Activated CD8-positive, alpha-beta memory T cell treated with anti-CD3 and anti-CD28 coated beads, Interleukin-2, amount 10 ng/mL, durations not matched to agents 7 days and 5 days (primary cell): ENCODE data around the gene ARHGEF10L. TPM values are rescaled to one million over a fixed set of nuclear protein-coding genes. Genes with fewer than 3 reads are reported as not detected.

Experiments used
- ATAC-seq: fragments of 150-1000 bp; cut with Tn5 transposase; one replicate; pipeline ENCODE4 v1.10.0; 2021; ENCODE audit warnings: moderate library complexity
- CTCF ChIA-PET: fragments of 350-600 bp; sonication (Branson Sonifier 250); formaldehyde crosslinking; loops from one replicate; lab custom pipeline; 2021; ENCODE audit warnings: antibody characterized with exemption; lab: Charles Lee
- DNase-seq: peaks from one replicate; pipeline ENCODE4 v3.0.0-alpha.2; 2020
- H3K27ac Mint-ChIP-seq: one replicate; pipeline ENCODE4 v1.8.0; 2021; ENCODE audit warnings: mild to moderate bottlenecking, mixed read lengths
- H3K27me3 Mint-ChIP-seq: one replicate; pipeline ENCODE4 v1.8.0; 2021; ENCODE audit warnings: mixed read lengths
- H3K36me3 Mint-ChIP-seq: one replicate; pipeline ENCODE4 v1.8.0; 2021; ENCODE audit warnings: mild to moderate bottlenecking, mixed read lengths
- H3K4me1 Mint-ChIP-seq: one replicate; pipeline ENCODE4 v1.8.0; 2021; ENCODE audit warnings: mixed read lengths
- H3K4me3 Mint-ChIP-seq: one replicate; pipeline ENCODE4 v1.8.0; 2021; ENCODE audit warnings: mild to moderate bottlenecking, moderate library complexity, mixed read lengths
- H3K9me3 Mint-ChIP-seq: one replicate; pipeline ENCODE4 v1.8.0; 2022; ENCODE audit warnings: low read depth, mixed read lengths
- total RNA-seq, 2 experiments: library from RNA; stranded (reverse); gene quantifications; one replicate each; pipeline ENCODE4 v1.2.3, GENCODE V29; 2021

The ARHGEF10L gene
- total RNA-seq, 2 experiments from 2014 or later, result not detected

DNA sequence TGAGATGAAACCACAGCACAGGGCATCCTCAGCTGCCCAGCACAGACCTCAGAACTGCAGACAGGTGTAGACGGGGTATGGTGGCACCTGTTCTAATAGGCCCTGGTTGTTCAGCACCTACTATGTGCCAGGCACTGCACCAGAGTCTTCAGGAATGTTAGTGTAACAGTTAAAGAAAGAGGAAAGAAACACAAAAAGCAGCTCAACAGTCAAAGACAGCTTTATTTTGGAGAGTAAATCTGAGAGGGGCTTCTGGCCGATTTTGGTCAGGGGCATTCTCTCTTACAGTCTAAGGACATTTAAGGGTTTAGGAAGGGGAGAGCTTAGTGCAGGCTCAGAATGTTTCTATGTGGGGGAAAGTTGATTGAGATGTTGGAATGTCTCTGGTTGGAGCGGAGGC lies 170.5 kb downstream of the ARHGEF10L start:
- H3K27ac Mint-ChIP-seq, result no peak overlapping the region
- H3K27me3 Mint-ChIP-seq, result no peaks in the 10 kb centered on the region
- DNase-seq (no peak), ATAC-seq (no peak)
- H3K4me1 Mint-ChIP-seq, result no peaks in the 10 kb centered on the region
- no peaks in the 10 kb centered on the region for H3K9me3 Mint-ChIP-seq
- no peak overlapping the region for H3K4me3 Mint-ChIP-seq
- CTCF ChIA-PET, result no interaction called here
- H3K36me3 Mint-ChIP-seq, result no peaks in the 10 kb centered on the region

GRCh38 chr1:17710889-17711576 lies 171.5 kb downstream of the ARHGEF10L start:
- H3K27ac Mint-ChIP-seq, result no peak overlapping the region
- H3K4me1 Mint-ChIP-seq, result no peaks in the 10 kb centered on the region
- no peaks in the 10 kb centered on the region for H3K27me3 Mint-ChIP-seq
- no peaks in the 10 kb centered on the region for H3K36me3 Mint-ChIP-seq
- no peak overlapping the region for H3K4me3 Mint-ChIP-seq
- H3K9me3 Mint-ChIP-seq, result no peaks in the 10 kb centered on the region
- CTCF ChIA-PET, result no interaction called here
- no peak for DNase-seq
- no peak for ATAC-seq

DNA sequence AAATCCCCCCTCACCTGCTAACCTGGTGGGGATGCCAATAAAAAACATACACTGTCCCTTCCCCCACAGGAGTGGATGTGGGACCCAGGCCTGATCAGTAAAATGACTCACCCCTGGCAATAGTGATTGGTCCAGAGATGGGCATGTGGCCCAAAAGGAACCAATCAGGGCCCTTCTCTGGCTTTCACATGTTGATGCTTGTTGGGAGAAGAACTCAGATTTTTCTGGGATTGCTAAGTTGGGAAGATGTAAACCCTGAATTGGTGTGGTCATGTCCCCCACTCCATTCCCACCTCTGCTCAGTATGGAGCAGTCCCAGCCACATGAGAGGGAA lies 172.0 kb downstream of the ARHGEF10L start:
- Mint-ChIP-seq H3K9me3 (no peaks in the 10 kb centered on the region), H3K4me1 (no peaks in the 10 kb centered on the region), H3K27ac (no peak overlapping the region), H3K4me3 (no peak overlapping the region), H3K36me3 (no peaks in the 10 kb centered on the region), H3K27me3 (no peaks in the 10 kb centered on the region)
- no peak for DNase-seq
- no peak for ATAC-seq
- CTCF ChIA-PET, result no interaction called here

- CTCF ChIA-PET, result no interaction called here
- H3K9me3 Mint-ChIP-seq, result no peaks in the 10 kb centered on the region
- ATAC-seq, result no peak
- H3K36me3 Mint-ChIP-seq, result no peaks in the 10 kb centered on the region
- DNase-seq, result no peak
- H3K27me3 Mint-ChIP-seq, result no peaks in the 10 kb centered on the region
- H3K4me1 Mint-ChIP-seq, result no peaks in the 10 kb centered on the region
- no peak overlapping the region for H3K4me3 Mint-ChIP-seq
- H3K27ac Mint-ChIP-seq, result no peak overlapping the region
Observed at GRCh38 chr1:17711941-17712340, 172.4 kb downstream of the ARHGEF10L start.

DNA sequence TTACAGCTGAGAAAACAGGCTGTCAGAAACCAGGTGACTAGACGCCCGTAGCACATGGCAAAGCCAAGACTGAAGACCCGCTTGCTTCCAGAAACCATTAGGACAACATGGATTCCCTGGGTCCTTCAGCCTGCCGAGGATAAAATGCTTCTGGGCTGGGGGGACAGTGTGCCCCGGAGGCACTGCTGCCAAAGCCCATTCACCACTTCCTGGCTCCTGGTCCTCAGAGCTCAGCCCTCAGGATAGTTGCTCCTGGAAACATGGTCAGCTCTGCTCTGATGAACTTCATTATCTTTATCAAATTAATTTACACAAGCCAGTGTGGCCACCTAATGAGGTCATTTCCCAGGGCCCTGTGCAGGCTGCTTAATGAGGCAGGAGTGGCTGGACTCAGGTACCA lies 174.5 kb downstream of the ARHGEF10L start:
- Mint-ChIP-seq H3K4me1 (no peaks in the 10 kb centered on the region), H3K36me3 (no peaks in the 10 kb centered on the region)
- CTCF ChIA-PET, result no interaction called here

GRCh38 chr1:17717594-17718535 lies 178.4 kb downstream of the ARHGEF10L start:
- Mint-ChIP-seq H3K9me3 (no peaks in the 10 kb centered on the region), H3K4me3 (no peak overlapping the region), H3K27ac (no peak overlapping the region), H3K4me1 (no peaks in the 10 kb centered on the region), H3K36me3 (no peaks in the 10 kb centered on the region), H3K27me3 (no peaks in the 10 kb centered on the region)
- ATAC-seq (no peak), DNase-seq (no peak)
- CTCF ChIA-PET, result no interaction called here

More for the DNA sequence above, 174.5 kb downstream of the ARHGEF10L start:
- DNase-seq (no peak), ATAC-seq (no peak)
- H3K4me3 Mint-ChIP-seq, result no peak overlapping the region
- no peaks in the 10 kb centered on the region for H3K9me3 Mint-ChIP-seq
- H3K27ac Mint-ChIP-seq, result no peak overlapping the region
- no peaks in the 10 kb centered on the region for H3K27me3 Mint-ChIP-seq

DNA sequence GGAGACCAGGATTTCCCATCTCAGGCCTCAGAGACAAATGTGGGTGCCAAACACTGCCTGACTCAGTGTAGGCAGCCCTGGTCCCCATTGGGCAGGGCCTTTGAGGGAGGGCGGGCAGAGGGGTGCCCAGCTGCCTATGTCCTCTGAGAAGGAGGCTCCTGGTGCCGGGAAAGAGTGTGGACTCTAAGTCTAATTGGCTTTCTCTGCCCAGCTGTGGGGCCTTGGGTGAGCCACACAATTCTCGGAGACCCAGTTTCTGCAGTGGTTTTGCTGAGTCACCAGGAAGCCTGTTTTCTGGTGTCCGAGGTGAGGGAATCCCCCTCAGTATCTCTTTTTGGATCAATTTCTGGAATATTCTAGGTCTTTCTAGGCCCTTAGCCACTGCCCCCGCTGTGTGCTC lies 180.4 kb downstream of the ARHGEF10L start:
- Mint-ChIP-seq H3K9me3 (no peaks in the 10 kb centered on the region), H3K27me3 (no peaks in the 10 kb centered on the region)
- no peak for ATAC-seq

GRCh38 chr1:17721444-17721843 lies 181.9 kb downstream of the ARHGEF10L start:
- ATAC-seq (no peak), DNase-seq (no peak)
- H3K27me3 Mint-ChIP-seq, result no peaks in the 10 kb centered on the region
- H3K36me3 Mint-ChIP-seq, result no peaks in the 10 kb centered on the region
- no peaks in the 10 kb centered on the region for H3K4me1 Mint-ChIP-seq
- CTCF ChIA-PET, result no interaction called here
- no peaks in the 10 kb centered on the region for H3K9me3 Mint-ChIP-seq
- no peak overlapping the region for H3K4me3 Mint-ChIP-seq
- H3K27ac Mint-ChIP-seq, result no peak overlapping the region

More for the DNA sequence above, 180.4 kb downstream of the ARHGEF10L start:
- no peaks in the 10 kb centered on the region for H3K36me3 Mint-ChIP-seq
- DNase-seq, result no peak
- no peaks in the 10 kb centered on the region for H3K4me1 Mint-ChIP-seq
- no peak overlapping the region for H3K27ac Mint-ChIP-seq
- H3K4me3 Mint-ChIP-seq, result no peak overlapping the region
- CTCF ChIA-PET, result no interaction called here

DNA sequence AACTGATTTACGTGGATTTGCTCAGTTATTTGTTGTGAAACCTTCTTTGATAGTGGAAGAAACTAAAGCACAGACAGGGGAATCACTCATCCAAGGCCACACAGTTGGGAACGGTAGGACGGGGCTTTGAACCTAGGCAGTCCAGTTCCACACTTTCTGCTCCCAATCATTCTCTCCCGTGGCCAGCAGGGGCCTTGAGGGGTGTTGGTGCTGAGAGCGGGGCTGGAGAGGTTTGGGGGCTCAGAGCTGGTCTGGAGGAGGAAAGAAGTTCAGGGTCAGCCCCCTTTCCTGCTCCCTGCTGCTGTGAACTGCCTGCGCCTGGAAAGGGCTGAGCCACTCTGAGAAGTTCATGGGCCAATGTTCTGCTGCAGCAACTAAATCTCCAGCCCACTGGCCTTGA lies 184.2 kb downstream of the ARHGEF10L start:
- Mint-ChIP-seq H3K36me3 (no peaks in the 10 kb centered on the region), H3K9me3 (no peaks in the 10 kb centered on the region), H3K27ac (no peak overlapping the region), H3K4me3 (no peak overlapping the region), H3K4me1 (no peaks in the 10 kb centered on the region), H3K27me3 (no peaks in the 10 kb centered on the region)
- DNase-seq (no peak), ATAC-seq (no peak)
- CTCF ChIA-PET, result no interaction called here

DNA sequence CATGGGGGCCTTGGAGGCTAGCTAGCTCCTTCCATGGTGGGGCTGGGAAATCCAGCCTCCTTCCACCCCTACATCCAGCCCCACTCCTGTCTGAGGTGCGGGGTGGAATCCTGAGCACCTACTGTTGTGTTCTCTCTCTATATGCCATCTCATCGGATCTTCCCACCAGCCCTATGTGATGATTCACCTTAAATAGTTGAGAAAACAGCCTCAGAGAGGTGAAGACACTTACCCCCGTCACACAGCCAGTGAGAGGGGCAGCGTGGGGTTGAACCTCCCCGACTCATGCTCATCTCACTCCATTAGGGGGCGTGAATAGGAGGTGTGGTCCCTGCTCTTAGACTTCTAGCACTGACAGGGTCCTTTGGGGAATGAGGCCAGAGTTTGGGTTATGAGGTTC lies 184.7 kb downstream of the ARHGEF10L start:
- Mint-ChIP-seq H3K9me3 (no peaks in the 10 kb centered on the region), H3K4me1 (no peaks in the 10 kb centered on the region), H3K27ac (no peak overlapping the region), H3K27me3 (no peaks in the 10 kb centered on the region), H3K4me3 (no peak overlapping the region), H3K36me3 (no peaks in the 10 kb centered on the region)
- no peak for DNase-seq
- CTCF ChIA-PET, result no interaction called here
- ATAC-seq, result no peak

- no peaks in the 10 kb centered on the region for H3K9me3 Mint-ChIP-seq
- no peak for DNase-seq
- no peak overlapping the region for H3K4me3 Mint-ChIP-seq
- ATAC-seq, result no peak
- H3K4me1 Mint-ChIP-seq, result no peaks in the 10 kb centered on the region
- no peaks in the 10 kb centered on the region for H3K36me3 Mint-ChIP-seq
- no peaks in the 10 kb centered on the region for H3K27me3 Mint-ChIP-seq
- no peak overlapping the region for H3K27ac Mint-ChIP-seq
- CTCF ChIA-PET, result no interaction called here
Observed at GRCh38 chr1:17725084-17725719, 185.7 kb downstream of the ARHGEF10L start.

DNA sequence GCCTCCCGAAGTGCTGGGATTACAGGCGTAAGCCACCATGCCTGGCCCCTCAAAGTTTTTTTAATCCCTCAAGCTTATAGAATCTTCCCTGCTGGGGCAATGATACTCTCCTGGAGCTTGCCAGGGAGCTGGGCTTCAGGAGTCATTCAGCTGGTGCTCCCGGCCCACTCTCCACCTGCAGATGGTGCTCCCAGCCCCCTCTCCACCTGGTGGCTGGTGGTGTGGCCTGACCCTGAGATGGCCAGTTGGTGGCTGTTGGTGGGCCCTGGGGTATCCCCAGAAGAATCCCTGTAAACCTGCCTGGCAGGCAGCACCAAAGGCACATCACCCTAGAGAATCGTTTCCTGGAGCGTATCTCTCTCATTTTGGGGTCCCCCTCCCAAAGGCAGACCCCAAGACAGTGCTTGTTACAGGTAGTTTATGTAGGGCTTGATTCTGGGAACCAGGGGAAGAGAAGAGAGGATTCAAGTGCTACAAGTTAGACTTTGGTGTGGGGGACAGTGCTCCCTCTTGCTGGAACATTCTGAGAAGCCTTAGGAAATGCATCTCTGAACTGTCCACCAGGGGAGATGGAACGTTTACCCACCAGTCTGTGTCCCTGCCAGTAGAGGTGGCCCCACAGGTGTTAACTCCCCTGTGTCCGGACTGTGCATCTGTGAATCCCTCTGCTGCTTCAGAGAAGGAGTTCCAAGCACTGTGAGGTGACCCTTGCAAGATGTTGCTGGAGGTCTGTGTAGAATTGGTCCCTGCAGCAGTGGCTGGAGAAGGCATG lies 186.5 kb downstream of the ARHGEF10L start:
- DNase-seq, result no peak
- CTCF ChIA-PET, result no interaction called here
- H3K27ac Mint-ChIP-seq, result no peak overlapping the region
- ATAC-seq, result no peak
- H3K4me1 Mint-ChIP-seq, result no peaks in the 10 kb centered on the region
- no peak overlapping the region for H3K4me3 Mint-ChIP-seq
- no peaks in the 10 kb centered on the region for H3K36me3 Mint-ChIP-seq
- no peaks in the 10 kb centered on the region for H3K9me3 Mint-ChIP-seq
- no peaks in the 10 kb centered on the region for H3K27me3 Mint-ChIP-seq

- Mint-ChIP-seq H3K27me3 (no peaks in the 10 kb centered on the region), H3K4me1 (no peaks in the 10 kb centered on the region), H3K9me3 (no peaks in the 10 kb centered on the region), H3K36me3 (no peaks in the 10 kb centered on the region), H3K4me3 (no peak overlapping the region), H3K27ac (no peak overlapping the region)
- DNase-seq (no peak), ATAC-seq (no peak)
- CTCF ChIA-PET, result no interaction called here
Observed at GRCh38 chr1:17728123-17728712, 188.7 kb downstream of the ARHGEF10L start.
